Measurements from ENCODE around the gene LENG8.
"Not testable (repeated sequence)": the region's sequence is repeated elsewhere in the genome, so short reads cannot be mapped to it uniquely, and the experiment has no call there.

Gene LENG8

DNA sequence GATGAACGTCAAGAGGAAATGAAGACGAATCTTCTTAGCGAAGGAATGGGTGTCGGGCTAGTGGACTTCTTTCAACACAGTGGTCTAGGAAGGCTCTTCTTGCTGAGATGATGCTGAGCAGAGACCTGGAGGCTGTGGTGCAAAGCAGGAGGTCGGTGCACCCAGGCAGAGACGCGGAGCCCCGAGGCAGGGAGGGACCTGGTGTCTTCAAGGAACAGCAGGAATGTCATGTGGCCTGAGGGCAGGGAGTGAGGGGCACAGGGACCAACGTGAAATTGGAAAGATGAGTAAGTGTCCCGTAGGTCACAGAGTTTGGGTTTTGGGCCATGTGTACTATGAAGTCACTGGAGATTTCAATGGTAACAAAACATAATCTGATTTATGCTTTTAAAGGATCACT is 35.5 kb downstream of the LENG8 start:
- DNase-seq (ENCODE audit: low read depth) = no peak

DNA sequence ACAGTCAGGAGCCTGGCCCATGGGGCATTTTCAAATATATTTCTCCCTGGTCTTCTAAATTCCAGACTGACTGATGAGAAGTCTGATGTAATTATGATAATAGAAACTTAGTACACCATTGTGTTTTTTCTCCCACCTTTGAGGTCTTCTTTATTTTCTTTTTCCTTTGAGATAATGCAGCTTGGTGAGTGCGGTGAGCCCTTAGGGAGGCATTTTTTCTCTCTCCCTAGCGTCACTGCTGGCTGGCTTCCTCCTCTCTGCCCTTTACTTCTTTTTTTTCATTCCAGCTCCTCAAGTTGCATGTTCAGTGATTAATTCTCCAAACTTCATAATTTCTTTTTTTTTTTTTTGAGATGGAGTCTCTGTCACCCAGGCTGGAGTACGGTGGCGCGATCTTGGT is 36.9 kb downstream of the LENG8 start:
- no peak for DNase-seq (ENCODE audit: low read depth)

DNA sequence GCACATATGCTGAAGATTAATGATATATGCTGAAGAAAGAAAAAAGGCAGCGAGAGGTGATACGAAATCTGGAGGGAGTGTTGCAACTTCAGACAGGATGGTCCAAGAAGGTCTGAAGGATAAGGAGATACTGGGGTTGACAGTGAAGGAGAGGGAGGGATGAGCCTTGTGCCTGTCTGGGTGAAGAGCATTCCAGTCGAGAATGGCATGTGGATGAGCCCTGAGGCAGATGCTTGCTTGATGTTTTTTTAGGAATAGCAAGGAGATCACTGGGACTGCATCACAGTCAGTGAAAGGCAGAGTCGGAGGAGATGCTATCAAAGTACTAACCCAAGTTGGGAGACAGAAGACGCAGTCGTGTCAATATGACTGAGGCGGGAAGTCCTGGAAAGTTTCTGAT is 40.3 kb downstream of the LENG8 start:
- DNase-seq (ENCODE audit: low read depth) = no peak

DNA sequence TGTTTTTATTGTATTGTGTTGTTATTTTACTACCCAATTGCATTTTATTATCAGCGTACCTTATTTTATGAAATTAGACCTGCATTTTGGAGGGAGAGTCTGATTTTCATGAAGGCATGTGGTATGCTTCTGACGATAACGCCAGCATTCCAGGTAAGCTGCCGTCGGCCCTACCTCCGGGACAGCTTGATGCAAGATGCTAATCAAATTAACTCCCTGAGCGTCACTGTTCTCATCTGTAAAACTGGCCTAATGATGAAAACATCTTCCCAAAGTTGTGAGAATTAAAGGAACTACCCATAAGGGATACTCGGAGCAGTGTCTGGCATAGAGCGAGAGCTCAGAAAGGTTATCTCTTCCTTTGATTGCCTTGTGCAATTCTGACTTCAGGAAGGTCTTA is 40.8 kb downstream of the LENG8 start:
- DNase-seq (ENCODE audit: low read depth) = no peak

DNA sequence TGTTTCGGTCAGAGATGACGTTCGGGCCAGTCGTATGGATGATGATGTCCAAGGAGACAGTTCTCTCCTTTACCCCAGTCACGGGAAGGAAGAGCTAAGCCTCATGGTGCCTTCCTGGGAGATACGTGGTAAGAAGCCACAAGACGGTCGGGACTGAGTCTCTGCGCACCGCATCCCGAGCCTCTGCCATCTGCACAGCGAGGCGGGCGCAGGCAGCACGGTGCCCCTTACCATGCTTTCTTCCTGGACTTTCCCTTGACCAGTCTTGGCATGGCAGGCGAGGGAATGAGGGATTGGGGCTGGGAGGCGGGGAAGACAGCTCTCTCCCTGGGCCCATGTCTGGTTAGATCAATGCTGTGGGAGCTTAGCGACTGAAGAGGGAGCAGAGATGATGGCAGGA is 43.6 kb downstream of the LENG8 start:
- no peak for DNase-seq (ENCODE audit: low read depth)

DNA sequence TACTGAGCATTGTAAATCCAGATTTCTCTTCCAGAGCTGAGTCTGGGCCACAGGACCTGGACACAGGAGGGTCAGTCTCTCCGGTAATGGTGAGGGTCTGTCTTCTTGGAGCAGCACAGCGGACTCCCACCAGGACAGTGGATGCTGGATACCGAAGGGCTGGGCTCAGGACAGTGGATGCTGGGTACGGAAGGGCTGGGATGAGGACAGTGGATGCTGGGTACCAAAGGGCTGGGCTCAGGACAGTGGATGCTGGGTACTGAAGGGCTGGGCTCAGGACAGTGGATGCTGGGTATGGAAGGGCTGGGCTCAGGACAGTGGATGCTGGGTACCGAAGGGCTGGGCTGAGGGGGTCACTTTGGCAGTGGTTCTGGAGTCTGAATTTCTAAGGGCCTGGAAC is 44.1 kb downstream of the LENG8 start:
- DNase-seq (ENCODE audit: low read depth) = not testable (repeated sequence)

DNA sequence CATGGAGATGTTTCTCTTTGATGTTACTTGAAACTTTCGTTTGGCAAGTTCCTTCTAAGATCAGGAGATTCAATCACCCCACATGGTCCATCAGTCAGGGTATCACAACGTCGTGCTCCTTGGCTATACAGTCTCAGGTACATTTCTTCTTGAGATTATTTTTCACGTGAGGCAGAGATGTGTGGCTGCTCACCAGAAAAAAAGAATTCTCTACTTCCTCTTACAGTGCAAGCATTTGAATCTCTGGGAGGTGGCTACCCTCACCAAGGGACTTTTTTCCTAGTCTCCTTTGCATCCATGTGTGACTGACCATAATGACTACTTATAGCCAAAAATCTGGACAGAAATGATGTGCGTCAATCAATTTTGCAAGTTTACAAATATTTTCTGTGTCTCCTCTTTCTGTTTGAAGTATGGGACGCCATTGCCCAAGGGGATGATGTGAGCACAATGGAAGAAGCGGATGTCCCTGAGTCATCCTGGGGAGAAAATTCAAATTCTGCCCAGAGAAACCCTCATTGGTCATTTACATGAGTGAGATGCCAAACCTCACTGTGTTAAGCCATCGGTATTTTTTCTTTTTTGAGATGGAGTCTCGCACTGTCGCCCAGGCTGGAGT is 45.1 kb downstream of the LENG8 start:
- DNase-seq (ENCODE audit: low read depth) = no peak

DNA sequence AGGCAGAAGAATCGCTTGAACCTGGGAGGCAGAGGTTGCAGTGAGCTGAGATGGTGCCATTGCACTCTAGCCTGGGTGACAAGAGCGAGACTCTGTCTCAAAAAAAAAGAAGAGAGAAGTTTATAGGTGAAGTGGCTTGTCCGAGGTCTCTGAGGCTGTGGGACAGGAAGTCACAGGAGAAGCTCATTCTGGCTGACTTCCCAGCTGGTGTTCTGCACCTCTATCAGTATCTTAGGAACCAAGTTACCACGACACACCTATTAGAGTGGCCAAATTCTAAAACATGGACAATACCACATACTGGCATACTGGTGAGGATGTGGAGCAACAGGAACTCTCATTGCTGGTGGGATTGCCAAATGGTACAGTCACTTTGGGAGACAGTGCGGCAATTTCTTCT is 46.3 kb downstream of the LENG8 start:
- not testable (repeated sequence) for DNase-seq (ENCODE audit: low read depth)

DNA sequence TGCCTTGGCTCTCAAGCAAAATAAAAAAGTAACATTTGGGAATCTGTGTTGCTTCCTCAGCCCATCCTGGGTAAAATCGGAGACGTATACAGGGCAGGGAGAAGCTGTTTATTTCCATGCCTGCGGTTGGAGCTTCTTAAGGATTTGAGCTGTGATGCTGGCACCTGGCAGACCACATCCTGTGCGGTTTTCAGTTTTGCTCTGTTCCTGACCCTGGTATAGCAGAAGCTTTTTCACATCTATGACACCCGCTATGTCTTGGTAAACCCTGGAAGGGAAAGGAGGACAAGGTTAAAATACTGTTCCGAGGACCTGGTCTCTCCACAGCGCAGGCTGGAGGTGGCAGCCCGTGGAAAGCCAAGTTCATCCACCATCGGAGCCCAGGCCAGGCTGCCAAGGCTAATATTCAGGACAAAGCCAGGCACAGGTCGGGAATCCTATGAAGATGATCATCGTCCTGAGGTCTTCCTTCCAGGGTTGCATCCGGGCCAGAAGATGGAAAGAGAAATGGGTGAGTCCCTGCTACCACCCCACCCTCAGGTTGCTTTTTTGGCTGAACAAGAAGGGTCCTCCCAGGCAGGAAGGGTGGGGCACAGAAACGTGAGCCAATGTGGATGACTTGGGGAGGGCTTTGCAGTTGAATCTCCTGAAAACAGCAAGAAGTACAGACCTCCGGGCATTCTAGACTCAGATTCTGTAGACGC is 48.9 kb downstream of the LENG8 start:
- not testable (repeated sequence) for DNase-seq (ENCODE audit: low read depth)

DNA sequence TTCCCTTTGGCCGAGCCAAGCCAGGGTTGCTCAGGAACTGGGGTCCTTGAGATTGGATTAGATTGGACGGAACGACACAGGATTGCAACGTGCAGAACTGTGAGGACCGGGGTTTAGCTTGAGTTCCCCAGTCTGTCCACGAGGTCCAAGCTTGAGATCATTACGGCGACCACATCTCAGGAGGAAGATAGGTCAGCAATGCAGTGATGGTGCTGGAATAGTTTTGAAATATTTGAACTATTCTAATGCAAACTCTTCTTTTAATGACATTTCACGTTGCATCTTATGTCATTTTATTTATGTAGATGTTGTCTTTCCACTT is 49.4 kb downstream of the LENG8 start:
- not testable (repeated sequence) for DNase-seq (ENCODE audit: low read depth)

DNA sequence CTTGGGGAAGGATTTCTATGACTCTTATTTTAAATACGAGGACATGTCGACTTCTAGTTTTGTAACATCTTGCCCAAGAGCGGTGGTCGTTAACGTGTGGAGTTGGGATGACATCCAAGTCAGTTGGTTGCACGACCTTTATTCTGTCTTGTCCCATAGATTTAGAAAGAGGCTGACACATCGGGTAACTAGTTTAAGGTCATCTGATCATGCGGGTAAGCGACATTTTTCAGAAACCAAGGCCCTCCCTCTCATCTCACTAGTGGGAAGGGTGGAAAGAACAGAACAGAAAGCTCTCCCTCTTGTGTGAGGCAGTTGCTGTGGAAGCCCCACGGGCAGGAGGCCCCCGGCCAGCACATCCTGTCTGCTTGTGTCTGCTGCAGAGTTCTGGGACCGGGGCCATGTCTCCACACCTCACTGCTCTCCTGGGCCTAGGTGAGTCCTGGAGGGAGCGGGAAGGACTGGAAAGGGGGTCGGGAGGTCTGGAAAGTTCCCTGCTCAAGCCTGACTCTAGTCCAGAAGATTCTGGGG is 53.6 kb downstream of the LENG8 start, which contains the start of gene LAIR2:
LAIR2 (plus strand) TSS at position 314 of the 531 bp plus-strand sequence; CDS start at position 402, 88 bp downstream.
- DNase-seq (ENCODE audit: low read depth) = no peak

DNA sequence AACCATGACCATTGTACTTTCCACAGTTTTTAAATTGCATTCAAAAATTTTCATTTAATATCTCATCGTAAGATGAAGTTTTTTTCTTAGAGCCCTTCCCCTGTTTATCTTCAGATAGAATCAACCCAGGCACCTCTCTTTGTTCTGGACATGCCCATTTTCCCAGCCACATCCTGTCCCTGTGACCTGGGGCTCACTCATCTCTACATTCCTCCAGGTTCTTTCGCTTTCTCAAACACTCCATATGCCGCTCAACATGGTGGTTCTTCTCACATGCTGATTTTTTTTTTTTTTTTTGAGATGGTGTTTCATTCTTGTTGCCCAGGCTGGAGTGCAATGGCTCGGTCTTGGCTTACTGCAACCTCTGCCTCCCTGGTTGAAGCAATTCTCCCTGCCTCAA is 56.5 kb downstream of the LENG8 start:
- not testable (repeated sequence) for DNase-seq (ENCODE audit: low read depth)

DNA sequence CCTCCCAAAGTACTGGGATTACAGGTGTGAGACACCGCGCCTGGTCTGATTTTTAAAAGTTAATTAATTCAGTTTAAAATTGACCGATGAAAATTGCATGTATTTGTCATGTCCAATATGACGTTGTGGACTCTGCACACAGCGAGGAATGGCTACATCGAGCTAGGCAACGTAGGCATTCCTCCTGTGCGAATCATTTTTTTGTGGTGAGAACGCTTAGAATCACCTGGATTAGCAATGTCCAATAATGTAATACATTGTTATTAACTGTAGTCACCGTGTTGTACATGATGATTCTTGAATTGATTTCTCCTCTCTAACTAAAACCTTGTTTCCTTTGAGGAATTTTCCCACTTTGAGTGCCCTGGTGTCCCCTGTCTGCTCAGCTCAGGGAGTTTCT is 57.1 kb downstream of the LENG8 start:
- no peak for DNase-seq (ENCODE audit: low read depth)

DNA sequence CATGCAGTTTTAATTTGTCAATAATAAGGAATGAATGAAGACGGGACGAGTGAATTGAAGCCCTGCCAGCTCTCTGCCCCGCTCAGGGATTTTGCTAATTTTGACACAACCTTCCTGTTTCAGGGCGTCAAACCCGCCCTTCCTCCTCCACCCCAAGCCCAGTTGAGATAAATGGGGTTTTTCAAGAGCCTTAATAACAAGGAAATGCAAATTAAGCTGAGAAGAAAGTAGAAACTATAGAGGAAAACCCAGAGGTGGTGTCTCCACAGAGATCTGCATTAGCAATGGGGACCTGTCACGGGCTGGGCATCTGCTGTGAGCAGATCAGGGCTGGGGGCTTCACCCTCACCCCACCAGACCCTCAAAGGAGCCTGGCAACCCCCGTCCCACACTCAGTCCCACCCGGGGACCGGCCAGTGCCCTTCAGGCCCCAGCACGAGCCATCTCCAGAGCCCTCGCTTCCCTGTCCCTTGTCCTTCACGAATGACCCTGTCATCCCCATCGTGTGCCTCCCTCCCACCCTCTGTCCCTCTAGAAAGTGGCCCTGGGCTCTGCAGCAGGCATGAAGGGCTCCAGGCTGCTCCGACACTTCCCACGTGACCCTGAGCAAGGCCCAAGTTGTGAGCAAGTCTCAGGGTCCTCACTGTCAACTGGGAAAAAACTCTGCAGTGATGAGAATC is 58.2 kb downstream of the LENG8 start:
- not testable (repeated sequence) for DNase-seq (ENCODE audit: low read depth)

DNA sequence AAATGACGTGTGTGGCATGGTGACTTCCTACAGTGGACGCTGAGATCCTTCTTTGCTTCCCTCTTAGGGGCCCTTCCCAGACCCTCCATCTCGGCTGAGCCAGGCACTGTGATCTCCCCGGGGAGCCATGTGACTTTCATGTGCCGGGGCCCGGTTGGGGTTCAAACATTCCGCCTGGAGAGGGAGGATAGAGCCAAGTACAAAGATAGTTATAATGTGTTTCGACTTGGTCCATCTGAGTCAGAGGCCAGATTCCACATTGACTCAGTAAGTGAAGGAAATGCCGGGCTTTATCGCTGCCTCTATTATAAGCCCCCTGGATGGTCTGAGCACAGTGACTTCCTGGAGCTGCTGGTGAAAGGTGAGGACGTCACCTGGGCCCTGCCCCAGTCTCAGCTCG is 58.8 kb downstream of the LENG8 start:
- DNase-seq (ENCODE audit: low read depth) = no peak

DNA sequence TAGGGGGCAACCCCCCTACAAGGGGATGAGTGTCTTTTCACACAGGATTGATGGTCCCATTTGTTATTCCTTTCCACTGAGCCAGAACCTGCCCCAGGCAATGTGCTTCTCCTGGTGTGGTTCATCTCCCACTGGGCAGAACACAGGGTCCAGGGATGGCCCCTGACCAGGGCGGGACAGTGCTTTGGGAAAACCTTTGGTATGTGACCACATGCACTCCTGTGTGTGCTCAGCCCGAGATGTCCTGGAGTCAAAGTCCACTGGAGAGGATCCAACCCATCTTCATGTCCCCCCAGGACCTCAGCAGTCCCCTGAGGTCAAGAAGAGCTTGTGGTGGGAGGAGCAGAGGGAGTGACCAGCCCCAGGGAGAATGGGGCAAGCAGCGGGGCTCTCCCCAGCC is 59.5 kb downstream of the LENG8 start:
- not testable (repeated sequence) for DNase-seq (ENCODE audit: low read depth)

DNA sequence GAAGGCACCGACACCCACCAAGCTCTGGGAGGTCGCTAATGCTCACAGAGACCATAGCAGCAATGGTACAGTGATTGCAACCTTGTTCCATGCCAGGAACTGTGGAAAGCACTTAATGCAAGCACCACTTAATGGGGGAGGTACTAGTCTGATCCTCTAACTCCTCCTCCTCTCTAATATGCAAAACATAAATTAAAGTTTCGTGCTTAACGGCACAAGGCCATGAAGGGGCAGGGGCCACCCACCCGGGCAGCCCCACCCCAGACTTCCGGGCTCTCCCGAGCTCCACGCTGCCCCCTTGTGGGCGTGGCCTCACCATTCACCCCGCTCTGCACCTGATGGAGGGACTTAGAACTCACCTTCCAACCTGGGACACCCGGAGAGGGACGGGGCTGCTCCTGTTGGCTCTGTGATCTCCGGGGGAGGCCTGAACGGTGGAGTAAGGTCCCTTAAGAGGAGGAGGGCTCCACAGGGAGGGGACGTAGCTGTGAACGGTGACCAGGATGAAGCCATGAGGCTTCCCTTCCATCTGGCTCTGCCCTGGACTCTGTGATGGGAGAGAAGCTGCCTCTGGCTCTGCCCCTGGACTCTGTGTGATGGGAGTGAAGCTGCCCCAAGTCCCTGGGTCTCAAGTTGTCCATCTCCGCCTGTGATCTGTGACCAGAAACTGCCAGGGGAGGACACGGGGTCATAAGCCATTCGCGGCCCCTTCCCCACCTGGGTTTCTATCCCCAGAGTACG is 60.4 kb downstream of the LENG8 start:
- not testable (repeated sequence) for DNase-seq (ENCODE audit: low read depth)

All from T follicular helper cell (primary cell).